Stomach (tissue), 4 donors: ENCODE data around the gene SIK3.

Source experiments
- CTCF ChIP-seq, 7 experiments: fragments of 450-650 bp in 4 of 7; fragments of 200-600 bp in 3 of 7; sonication (generic) in 3 of 7; IDR thresholded peaks; one replicate each; pipeline ENCODE4 v1.5.1; 2016 to 2019; ENCODE audit warnings: antibody characterized with exemption in 7 of 7, control low read depth in 2 of 7, mild to moderate bottlenecking in 1 of 7
- EP300 ChIP-seq: sonication (generic); formaldehyde crosslinking; IDR thresholded peaks from one replicate; pipeline ENCODE4 v1.6.1; 2017; ENCODE audit warnings: antibody characterized with exemption
- POLR2A ChIP-seq, 4 donors: fragments of 450-650 bp; IDR thresholded peaks; one replicate each; pipeline ENCODE4 v1.6.1; 2016; ENCODE audit warnings: antibody characterized with exemption in 4 of 4, control low read depth in 2 of 4, mild to moderate bottlenecking in 1 of 4, moderate library complexity in 1 of 4
- POLR2AphosphoS5 ChIP-seq, 3 donors: sonication (generic); formaldehyde crosslinking; IDR thresholded peaks; one replicate each; pipeline ENCODE4 v1.6.1; 2016; ENCODE audit warnings: antibody characterized with exemption in 3 of 3

- TF ChIP-seq CTCF (IDR thresholded peaks at IDR 0.05) (no peak), POLR2A (IDR thresholded peaks at IDR 0.05) (no peak), EP300 (no peak), POLR2AphosphoS5 (IDR thresholded peaks at IDR 0.05) (no peak)
Measured at GRCh38 chr11:117073539-117073938, 24.7 kb downstream of the SIK3 start.
